SK-N-MC (cell line): ENCODE results near the gene CRTC1.

Experiments used
- EZH2 ChIP-seq: fragments of 200-600 bp; sonication (generic); IDR thresholded peaks from one replicate; pipeline ENCODE4 v1.6.1; 2017; ENCODE audit warnings: antibody characterized with exemption
- FOXP2 ChIP-seq: optimal IDR thresholded peaks from 2 replicates; pipeline ENCODE3; 2011; ENCODE audit warnings: mild to moderate bottlenecking, moderate library complexity; ENCODE audit not compliant: insufficient read depth; ENCODE audit errors: extremely low read length, control extremely low read depth
- POLR2AphosphoS5 ChIP-seq: IDR thresholded peaks from 2 replicates; pipeline ENCODE4 v1.6.1; 2012; ENCODE audit warnings: mild to moderate bottlenecking, low read depth, low read length, borderline replicate concordance

- no peak for TF ChIP-seq POLR2AphosphoS5
- TF ChIP-seq EZH2 = no peak
- no peak for TF ChIP-seq FOXP2
These were observed 87.3 kb downstream of the CRTC1 start for GRCh38 chr19:18770663-18771327.
